Glomerular visceral epithelial cell (primary cell): ENCODE measurements around the gene TMPRSS7.
A peak's percentile ranks its signal among the peaks of the same experiment; 100 is the strongest.

Source experiments
- DNase-seq: peaks from one replicate; pipeline ENCODE4 v3.0.0-alpha.2; 2016; ENCODE audit errors: extremely low spot score

The TMPRSS7 gene

GRCh38 chr3:112034436-112034835 is at the start of gene TMPRSS7:
TMPRSS7 (plus strand) TSS chr3:112034736; CDS start chr3:112034846, 110 bp downstream.
- no peak for DNase-seq

DNA sequence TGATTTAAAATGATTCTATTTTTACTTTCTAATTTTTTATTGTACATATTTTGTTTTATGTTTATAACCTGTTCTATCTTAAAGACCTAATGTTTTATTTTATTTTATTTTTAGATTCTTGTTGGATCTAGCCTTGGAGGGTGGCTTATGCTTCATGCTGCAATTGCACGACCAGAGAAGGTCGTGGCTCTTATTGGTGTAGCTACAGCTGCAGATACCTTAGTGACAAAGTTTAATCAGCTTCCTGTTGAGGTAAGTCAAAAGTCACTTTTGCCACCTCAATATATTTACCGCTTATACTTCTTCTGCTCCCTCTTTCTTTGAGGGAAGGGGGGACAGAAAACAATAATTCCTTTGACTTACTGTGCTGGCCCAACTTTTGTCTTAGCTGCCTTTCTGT is 47.7 kb upstream of the TMPRSS7 start:
- no peak for DNase-seq

DNA sequence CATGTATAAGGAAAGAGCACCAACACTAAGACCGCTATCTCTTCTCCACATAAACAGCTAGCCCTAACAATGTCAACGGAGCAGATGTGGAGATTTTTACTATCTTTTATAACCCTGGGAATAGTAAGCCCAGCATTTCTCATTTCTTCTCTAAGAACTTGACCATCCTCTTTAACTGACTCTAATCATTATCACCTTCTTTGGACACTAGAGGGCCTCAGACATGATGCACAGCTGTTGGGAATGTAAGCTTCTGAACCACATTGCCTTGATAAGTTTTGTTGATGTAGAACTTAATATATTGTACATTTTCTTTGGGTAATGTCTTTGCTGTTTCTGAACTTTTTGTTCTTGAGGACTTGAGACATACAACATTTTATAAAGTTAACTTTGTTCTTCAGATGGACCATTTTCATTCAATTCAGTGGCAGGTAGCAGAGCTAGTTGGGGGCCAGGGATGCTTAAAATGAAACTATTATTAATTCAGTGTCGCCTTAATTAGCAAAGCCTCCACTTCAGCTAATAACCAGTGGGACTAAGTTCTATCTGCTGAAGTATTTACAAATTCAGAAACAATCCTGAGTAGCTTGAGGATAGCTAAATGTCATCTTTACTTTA is 45.4 kb upstream of the TMPRSS7 start:
- peak; percentile 61 for DNase-seq

DNA sequence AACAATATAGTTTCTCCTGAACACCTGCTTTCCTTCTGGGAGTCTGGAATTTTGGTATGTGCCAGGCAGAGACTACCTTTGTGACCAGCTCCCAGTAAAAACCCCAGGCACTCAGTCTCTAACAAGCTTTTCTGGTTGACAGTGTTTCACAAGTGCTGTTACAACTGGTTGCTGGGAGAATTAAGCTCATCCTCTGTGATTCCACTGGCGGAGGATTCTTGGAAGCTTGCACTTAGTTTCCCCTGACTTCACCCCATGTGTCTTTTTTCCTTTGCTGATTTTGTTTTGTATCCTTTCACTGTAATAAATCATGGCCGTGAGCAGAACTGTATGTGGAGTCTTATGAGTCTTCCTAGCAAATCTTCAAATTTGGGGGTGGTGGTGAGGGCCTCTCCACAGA is 41.5 kb upstream of the TMPRSS7 start:
- DNase-seq: no peak

DNA sequence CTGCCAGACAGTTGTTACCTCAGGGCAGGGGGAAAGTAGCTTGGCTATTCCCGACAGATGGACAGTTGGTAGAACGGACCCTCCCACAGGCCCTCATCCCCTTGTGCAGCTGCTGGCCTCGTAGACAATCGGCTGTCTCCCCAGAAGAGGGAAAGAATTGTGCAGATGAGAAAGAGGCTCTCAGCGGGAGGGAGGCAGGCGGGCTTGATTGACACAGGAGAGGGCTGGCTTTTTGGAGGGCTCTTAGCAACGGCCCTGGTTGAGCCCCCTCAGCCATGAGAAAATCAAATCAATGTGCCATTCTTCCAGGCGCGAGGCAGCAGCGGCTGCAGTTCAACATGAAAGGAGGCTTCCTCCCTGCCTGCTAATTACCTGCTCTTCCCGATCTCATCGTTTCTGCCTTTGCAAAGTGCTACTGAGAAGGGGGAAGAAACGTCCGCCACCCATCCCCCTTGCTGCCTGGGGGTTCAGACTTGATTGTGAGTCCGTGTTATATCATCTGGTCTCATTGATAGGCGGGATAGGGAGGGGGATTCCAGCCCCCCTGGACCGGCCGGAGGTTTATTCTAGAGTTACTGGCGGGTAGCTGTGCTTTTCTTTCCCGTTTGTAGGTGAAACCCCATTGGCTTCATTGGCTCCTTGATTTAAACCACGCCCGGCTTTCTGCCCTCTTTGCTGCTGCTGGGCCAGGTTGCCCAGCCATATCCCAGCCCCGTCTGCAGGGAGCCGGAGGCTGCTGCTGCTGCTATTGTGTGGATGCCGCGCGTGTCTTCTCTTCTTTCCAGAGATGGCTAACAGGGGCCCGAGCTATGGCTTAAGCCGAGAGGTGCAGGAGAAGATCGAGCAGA is 35.7 kb upstream of the TMPRSS7 start, which contains the start of gene TAGLN3:
TSS of gene TAGLN3 (plus strand) at position 287 of the 848 bp plus-strand sequence. CDS start at position 788, 501 bp downstream.
- DNase-seq: peak; percentile 63

DNA sequence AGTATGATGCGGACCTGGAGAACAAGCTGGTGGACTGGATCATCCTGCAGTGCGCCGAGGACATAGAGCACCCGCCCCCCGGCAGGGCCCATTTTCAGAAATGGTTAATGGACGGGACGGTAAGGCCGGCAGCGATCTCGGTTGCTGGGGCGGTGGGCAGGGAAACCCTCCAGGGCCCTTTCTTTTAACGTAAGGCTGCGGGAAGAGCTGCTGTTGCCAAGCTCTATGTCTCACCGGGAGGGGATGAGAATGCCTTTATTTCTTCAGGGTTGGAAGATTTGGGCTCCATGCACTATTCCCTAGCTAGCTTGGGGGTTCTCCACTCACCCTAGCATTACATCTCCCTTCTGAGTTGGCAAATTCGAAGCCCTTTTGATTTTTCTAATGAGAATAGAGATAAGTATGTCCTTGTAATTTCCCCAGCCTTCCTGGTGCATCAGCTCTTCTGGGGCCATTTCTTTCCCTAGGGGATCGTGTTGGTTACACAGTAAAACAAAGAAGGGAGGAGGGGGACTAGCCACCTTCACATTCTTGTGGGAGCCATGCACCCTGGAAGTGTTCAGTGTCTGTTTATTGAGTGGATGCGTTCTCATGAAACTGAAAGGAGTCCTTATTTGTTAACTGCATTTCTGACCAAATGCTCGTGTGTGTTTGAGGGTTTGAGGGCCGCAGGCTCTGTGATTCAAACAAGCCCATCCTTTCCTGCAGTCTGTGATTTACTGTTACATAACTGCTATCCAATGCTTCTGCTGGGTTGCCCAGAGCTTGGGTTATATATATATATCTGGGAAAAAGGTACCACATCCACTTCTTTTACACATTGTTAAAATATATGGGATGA is 34.8 kb upstream of the TMPRSS7 start:
- DNase-seq: no peak

- DNase-seq: no peak
Measured at GRCh38 chr3:112000367-112000771, 34.2 kb upstream of the TMPRSS7 start.

GRCh38 chr3:112000966-112001365 is 33.6 kb upstream of the TMPRSS7 start:
- DNase-seq: no peak

GRCh38 chr3:112001526-112001925 is 33.0 kb upstream of the TMPRSS7 start:
- no peak for DNase-seq

DNA sequence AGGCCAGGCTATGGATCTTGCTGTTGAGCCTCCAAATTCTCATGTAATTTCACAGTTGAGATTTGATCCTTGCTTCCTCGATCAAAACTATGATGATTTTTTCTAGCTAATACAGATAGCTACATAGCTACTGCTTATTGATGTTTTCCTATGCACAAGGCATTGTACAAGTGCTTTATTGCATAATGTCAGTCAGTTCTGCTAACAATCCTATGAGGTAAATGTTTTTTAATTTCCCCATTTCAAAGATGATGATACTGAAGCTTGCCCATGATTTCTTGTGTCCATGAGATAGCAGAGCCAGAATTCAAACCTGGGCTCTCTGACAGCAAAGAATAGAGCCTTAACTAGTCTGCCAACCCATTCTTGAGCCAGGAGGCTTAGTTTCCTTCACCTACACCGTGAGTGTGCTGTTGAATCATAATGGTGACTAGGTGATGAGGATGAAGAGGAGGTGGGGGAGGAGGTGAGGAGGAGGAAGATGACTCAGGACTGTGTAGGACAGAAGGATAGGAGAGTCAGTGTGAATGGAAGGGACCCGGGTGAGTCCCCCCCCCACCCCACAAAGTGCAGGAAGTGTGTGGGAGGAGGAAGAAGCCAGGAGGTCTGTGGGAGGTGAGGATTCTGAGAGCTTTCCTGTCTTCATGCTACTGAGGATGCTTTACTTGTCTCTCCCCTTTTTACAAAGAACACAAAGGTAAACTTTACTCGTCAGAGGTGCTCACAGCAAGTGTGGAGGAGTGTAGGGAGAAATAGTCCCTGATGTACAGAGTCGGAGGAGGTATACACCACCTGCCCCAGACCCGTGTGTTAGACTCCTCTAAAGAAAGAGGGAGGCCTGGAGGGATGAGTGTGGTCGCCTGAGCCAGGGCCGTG is 32.2 kb upstream of the TMPRSS7 start:
- DNase-seq: peak; percentile 69

DNA sequence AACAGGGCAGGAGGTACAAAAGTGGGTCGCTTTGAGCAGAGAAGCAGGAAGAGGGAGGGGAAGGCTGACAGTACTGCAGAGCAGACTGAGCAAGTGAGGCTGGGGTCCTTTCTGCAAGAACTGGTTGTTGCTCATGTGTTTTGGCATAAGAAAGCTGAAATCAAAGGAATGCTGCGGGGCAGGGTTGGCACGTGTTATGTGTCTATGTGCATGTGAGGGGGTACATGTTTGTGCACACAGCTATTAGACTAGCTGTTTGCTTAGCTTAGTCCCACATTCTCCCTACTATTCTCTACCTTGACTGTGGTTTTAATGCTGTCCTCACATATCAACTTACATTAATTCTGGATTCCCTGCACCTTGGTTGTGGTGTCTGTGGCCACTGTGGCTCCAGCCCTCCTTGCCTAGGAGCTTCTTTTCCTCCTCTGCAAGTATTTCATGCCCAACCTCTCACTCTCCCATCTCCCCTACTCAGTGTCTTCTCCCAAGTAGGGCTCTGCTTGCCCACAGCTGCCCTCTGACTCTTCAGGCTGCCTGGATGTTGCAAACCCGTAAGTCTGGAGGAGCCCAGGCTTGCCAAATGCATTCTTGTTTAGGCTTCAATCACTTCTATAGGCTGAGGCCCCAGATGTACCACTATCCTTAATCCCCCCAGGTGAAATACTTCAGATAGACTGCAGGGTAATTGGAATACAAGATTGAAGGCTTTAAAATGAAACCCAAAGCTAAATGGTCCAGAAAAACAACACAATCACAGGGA is 31.0 kb upstream of the TMPRSS7 start:
- DNase-seq: no peak

DNA sequence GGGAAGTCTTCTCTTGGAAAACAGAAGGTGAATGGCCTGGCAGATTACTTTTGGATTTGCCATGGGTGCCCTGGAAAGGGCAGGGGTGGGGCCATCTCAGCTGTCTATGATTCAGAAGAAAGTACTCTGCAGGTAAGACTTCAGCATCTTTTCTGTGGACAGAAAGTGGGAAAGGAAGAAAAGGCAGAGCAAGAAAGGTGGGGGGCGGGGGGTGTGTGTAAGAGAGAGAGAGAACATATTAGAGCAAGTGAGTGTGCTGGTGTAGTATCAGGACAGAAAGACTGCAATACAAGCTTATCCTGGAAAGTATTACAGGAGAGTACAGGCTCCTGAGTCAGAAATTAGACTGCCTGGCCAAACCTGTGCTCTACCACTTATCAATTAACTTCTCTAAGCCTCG is 30.3 kb upstream of the TMPRSS7 start:
- no peak for DNase-seq

DNA sequence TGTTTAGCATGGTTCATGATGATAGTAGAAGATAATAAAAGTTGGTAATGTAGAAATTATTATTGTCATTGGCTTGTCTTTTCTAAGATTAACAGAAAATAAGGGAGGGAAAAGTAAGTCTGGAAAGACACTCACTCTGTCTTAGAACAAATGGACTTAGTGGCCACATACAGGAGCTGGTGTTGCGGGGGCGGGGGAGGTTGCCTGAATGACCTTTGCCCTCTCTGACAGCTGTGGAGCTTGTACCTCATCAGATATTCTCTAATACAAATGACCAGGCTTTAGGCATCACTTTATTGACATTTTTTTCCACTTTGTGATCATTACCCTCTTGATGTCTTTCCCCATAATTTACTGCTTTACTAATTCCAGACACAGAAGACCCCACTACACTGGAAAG is 29.9 kb upstream of the TMPRSS7 start:
- DNase-seq: no peak

GRCh38 chr3:112005091-112005672 is 29.4 kb upstream of the TMPRSS7 start:
- DNase-seq: no peak

DNA sequence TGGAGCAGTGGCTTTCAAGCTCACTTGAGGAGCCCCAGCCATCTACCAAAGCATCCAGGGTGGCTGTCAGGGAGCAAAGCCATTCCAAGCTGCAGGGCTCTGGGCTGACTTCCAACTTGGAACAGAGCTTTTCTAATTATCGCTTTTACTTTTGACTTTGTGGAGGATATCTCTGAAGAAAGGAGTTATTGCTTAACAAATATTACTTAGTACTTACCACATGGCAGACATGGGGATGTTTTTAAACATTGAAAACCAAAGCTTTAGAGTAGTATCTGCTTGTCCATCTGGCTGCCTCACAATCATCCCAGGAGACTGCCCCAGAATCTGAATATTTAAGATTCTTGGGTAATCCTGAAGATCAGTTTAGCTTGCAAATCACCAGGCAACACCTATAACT is 26.9 kb upstream of the TMPRSS7 start:
- no peak for DNase-seq

- no peak for DNase-seq
Measured at GRCh38 chr3:112009670-112010069, 24.9 kb upstream of the TMPRSS7 start.

DNA sequence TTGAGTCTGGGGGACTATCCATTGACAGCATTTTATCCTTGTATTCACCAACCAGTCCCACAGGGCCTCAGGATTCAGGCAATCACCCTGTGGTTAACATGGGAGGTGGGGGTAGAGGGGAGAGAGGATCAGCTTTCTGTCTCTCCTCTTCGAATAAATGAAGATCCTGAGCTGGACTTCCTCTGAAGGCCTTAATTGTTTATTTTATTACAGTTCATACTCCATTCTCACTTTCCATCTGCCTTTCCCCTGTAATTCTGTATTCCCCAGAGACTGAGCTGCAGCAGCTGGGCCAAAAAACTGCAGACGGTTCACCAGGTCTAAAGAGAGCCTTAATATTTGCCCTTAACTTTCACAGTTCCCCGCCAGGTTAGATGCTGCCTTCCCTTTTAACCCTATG is 23.9 kb upstream of the TMPRSS7 start:
- DNase-seq: no peak

- DNase-seq: peak; percentile 69
Measured at GRCh38 chr3:112011376-112011940, 23.1 kb upstream of the TMPRSS7 start.

DNA sequence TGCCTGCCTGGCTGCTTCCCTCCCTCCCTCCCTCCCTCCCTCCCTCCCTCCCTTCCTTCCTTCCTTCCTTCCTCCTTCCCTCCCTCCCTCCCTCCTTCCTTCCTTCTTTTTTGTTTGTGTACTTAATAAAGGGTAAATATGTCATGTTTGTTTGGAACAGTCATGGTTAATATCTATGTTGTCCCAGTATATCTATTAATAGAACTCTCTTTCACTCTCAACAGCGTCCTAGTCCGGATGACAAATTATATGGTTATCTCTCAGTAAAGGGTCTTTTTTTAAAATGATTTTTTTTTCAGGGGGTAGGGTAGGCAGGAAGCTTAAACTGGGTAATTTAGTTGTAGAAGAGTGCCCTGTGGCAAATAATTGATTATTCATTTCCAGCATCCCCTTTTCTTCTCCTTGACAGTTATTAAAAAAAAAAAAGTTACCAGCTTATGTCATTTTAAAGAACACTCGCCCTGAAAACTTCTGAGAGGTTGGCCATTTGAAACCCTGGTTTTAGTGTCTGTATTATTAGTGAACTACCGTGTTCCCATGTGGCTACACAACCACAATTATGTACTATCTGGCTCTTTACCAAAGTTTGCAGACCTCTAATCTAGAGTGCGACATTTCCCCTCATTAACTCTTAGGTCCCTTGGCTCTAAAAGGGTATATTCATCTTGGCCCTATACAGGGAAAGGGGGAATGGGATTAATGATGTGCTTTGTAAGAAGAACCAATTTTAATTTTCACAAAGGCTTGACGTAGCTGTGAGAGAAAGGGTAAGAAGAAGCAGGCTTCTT is 22.1 kb upstream of the TMPRSS7 start:
- no peak for DNase-seq
